GM12873 (cell line): ENCODE measurements around the gene NOXA1.

Experiments used
- TF ChIP-seq, protein P1 (sequence below): IDR thresholded peaks from 2 replicates; pipeline ENCODE4 v1.5.1; 2012; ENCODE audit warnings: low read depth, mild to moderate bottlenecking, moderate library complexity, low read length, control low read depth; ENCODE audit not compliant: insufficient read depth; ENCODE audit errors: missing control alignments

The NOXA1 gene

DNA sequence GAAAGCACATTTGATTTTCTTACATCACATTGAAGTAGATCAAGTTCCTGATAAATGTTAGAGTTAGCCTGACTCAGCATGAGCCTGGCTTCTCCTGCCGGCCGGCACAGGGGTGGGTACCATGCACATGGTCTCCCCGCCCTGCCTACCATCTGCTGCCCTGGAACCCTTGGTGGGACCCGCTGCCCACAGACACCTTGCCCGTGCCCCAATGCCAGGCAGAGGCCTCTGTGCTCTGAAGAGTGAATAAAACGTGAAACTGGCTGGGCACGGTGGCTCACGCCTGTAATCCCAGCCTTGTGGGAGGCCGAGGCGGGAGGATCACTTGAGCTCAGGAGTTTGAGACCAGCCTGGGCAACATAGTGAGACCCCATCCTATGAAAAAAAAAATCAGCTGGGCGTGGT is 17.5 kb upstream of the NOXA1 start:
- TF ChIP-seq, protein P1, sequence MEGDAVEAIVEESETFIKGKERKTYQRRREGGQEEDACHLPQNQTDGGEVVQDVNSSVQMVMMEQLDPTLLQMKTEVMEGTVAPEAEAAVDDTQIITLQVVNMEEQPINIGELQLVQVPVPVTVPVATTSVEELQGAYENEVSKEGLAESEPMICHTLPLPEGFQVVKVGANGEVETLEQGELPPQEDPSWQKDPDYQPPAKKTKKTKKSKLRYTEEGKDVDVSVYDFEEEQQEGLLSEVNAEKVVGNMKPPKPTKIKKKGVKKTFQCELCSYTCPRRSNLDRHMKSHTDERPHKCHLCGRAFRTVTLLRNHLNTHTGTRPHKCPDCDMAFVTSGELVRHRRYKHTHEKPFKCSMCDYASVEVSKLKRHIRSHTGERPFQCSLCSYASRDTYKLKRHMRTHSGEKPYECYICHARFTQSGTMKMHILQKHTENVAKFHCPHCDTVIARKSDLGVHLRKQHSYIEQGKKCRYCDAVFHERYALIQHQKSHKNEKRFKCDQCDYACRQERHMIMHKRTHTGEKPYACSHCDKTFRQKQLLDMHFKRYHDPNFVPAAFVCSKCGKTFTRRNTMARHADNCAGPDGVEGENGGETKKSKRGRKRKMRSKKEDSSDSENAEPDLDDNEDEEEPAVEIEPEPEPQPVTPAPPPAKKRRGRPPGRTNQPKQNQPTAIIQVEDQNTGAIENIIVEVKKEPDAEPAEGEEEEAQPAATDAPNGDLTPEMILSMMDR = no peak

DNA sequence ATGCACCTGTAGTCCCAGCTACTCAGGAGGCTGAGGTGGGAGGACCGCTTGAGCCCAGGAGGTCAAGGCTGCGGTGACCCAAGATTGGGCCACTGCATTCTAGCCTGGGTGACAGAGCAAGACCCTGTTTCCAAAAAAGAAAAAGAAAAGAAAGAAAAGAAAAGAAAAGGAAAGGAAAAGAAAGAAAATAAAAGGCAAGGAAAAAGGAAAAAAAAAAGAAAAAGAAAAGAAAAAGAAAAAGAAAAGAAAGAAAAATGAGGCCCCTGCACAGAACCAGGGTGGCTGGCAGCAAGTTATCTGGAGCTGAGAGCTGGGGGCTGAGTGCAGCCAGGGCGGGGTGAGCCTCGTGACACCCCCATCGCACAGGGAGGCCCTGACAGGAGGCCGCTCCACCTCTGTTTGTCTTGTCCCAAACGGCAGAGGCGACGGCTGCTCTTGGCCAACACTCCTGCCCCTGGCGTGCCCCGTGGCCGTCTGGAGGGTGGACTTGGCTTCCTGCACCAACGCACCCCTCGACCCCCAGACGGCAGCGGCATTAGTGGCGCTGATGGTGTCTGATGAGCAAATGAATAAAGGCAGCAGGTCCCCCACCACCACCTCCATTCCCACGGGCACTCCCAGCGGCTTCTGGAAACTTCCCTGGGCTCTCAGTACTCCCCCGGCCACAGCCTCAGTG is 17.0 kb upstream of the NOXA1 start:
- TF ChIP-seq, protein P1 = no peak

DNA sequence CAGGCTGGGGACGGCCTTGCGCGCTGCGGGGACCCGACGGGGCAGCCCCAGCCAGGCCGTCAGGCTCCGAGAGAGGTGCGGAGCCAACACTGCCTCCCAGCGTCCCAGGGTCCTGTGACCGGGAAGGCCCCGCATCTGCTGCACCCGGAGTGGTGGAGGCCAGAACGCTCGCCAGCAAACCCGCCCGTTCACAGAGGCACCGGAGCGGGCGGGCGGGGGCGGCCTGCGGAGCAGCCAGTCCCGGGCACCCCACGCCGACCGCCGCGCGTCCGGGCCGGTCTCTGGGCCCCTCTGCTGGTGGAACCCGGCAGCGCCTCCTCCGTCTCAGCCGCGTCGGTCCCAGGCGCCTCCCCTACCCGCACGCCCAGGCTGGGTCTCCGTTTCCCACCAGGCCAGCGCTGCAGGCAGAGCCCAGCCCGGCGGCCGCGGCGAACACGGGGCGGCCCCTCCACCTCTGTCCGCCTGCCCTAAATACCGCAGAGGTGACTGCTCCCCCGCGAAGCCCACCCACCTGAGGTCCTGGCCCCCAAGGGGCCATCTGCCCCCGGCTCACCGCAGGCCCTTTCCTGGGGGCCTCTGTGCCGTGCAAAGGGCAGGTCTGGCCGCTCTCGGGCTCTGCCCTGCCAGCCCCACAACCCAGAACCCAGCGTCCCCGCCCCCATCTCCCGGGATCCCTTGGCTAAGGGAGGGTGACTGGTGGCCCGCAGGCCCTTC is 16.2 kb upstream of the NOXA1 start:
- TF ChIP-seq, protein P1 = peak; percentile 66

DNA sequence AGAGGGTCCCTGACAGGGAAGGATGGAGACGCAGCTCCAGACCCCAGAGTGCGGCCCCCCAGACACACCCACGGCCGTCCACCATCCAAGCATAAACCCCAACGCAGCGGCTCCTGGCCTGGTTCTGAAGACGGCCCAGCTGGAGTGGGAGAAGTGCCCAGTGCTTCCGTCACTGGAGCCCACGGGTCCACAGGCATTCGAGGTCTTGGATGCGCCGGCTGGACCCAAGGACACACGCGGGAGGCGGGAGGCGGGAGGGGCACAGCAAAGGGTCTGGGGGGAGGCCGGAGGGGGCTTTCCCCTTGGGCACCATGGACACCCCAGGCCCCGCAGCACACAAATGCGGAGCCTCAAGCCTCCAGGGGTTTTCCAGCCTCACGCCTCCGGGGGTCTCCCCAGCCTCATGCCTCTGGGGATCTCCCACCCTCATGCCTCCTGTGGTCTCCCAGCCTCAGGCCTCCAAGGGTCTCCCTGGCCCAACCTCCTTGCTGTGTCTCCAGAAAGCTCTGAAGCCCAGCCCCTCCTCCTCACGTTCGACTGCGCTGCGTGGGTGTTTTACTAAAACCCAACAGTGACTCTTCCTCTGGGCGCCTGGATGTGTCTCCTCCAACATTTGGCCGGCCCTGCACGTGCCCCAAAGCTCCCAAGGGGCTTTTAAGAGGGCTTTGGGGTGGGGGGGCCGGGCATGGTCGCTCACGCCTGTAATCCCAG is 15.4 kb upstream of the NOXA1 start:
- TF ChIP-seq, protein P1 = no peak

DNA sequence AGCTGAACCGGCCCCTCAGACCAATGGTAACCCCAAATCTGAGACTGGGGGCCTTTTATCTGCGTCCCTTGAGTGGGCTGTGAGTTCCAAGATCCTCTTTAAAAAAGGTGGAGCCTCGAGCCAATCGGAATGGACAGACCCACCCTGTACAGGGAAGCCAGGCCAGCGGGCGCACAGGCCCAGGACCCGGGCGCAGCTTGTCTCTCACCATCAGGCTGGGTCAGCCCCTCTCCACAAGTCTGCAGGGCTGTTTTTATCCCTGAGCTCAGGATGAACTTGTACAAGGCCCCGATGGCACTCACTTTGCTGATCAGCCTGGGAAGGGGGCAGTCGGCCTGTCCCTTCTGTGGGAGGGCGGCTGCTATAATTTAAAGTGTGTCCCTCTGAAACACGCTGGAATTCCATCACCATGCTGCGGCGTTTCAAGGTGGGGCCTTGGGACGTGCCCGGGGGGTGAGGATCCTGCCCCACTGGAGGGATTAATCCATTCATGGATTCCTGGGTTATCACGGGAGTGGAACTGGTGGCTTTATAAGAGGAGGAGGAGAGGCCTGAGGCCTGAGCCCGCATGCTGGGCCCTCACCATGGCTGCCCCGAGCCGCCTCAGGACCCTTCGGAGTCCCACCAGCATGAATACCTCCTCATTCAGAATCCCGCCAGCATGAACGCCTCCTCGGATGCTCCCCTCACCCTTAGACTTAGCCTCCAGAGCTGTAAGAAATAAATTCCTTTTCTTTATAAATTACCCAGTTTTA is 14.4 kb upstream of the NOXA1 start:
- TF ChIP-seq, protein P1 = no peak

DNA sequence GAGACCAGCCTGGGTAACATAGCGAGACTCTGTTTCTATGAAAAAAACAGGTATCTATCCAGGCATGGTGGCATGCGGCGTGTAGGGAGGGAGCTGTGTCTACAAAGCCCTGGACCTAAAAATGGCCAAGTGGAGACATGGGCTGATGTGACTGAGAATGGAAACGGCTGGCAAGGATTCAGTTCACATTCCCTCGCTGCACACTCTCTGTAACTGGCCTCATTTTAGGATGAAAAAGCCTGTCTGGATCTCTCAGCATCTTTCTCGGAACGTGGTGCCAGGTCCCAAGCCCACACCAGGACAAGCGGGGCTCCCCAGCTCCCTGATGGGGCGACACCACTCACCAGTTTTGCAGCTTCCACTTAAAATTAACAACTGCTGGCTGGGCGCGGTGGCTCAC is 13.7 kb upstream of the NOXA1 start:
- TF ChIP-seq, protein P1 = no peak
